Osteoblast (primary cell): Measurements from ENCODE around the gene FAM161A. TPM values are rescaled to one million over a fixed set of nuclear protein-coding genes. Genes with fewer than 3 reads are reported as not detected.

ENCODE experiments used
- DNase-seq: peaks from one replicate; pipeline ENCODE4 v3.0.0; 2011; ENCODE audit warnings: low spot score, mixed read lengths; ENCODE audit not compliant: insufficient read length; ENCODE audit errors: missing footprints
- H2AFZ ChIP-seq: 2 replicates; pipeline ENCODE4 v1.6.0; 2011; ENCODE audit warnings: mild to moderate bottlenecking, low read length
- H3K27ac ChIP-seq: 2 replicates; pipeline ENCODE4 v1.5.1; 2011; ENCODE audit warnings: mild to moderate bottlenecking, low read depth, low read length, moderate library complexity
- H3K27me3 ChIP-seq: 2 replicates; pipeline ENCODE4 v1.6.0; 2012; ENCODE audit warnings: mild to moderate bottlenecking, control low read depth, inconsistent platforms, low read length, moderate library complexity; ENCODE audit not compliant: insufficient read depth
- H3K36me3 ChIP-seq: 2 replicates; pipeline ENCODE4 v1.5.1; 2011; ENCODE audit warnings: mild to moderate bottlenecking, low read length, control low read depth, moderate library complexity; ENCODE audit not compliant: insufficient read depth
- H3K4me1 ChIP-seq: 2 replicates; pipeline ENCODE4 v1.5.1; 2011; ENCODE audit warnings: mild to moderate bottlenecking, low read length, control low read depth, moderate library complexity; ENCODE audit not compliant: insufficient read depth
- H3K4me2 ChIP-seq: 2 replicates; pipeline ENCODE4 v1.6.0; 2011; ENCODE audit warnings: mild to moderate bottlenecking, low read length; ENCODE audit not compliant: insufficient read depth
- H3K4me3 ChIP-seq: fragments of 200-600 bp; sonication (generic); 3 replicates; pipeline ENCODE4 v1.5.1; 2012; ENCODE audit warnings: mild to moderate bottlenecking, low read length, inconsistent platforms; ENCODE audit not compliant: insufficient read depth
- H3K79me2 ChIP-seq: 2 replicates; pipeline ENCODE4 v1.6.0; 2012; ENCODE audit warnings: mild to moderate bottlenecking, low read length, control low read depth, inconsistent platforms; ENCODE audit not compliant: insufficient read depth
- H3K9me3 ChIP-seq: 2 replicates; pipeline ENCODE4 v1.5.1; 2011; ENCODE audit warnings: low read depth, low read length, control low read depth
- H4K20me1 ChIP-seq: 2 replicates; pipeline ENCODE4 v1.6.0; 2012; ENCODE audit warnings: mild to moderate bottlenecking, low read length, control low read depth; ENCODE audit not compliant: insufficient read depth
- total RNA-seq: library from RNA; depleted of rRNA; stranded (reverse); fragments of >200 nt; gene quantifications from 2 replicates; pipeline ENCODE4 v1.2.3, GENCODE V29; 2012
- TF ChIP-seq, protein P1 (sequence below): IDR thresholded peaks from 2 replicates; pipeline ENCODE4 v1.5.1; 2011; ENCODE audit warnings: mild to moderate bottlenecking, low read depth, low read length, moderate library complexity; ENCODE audit errors: extremely low read depth

FAM161A gene
- total RNA-seq, 1 donor, result 3.3 TPM

DNA sequence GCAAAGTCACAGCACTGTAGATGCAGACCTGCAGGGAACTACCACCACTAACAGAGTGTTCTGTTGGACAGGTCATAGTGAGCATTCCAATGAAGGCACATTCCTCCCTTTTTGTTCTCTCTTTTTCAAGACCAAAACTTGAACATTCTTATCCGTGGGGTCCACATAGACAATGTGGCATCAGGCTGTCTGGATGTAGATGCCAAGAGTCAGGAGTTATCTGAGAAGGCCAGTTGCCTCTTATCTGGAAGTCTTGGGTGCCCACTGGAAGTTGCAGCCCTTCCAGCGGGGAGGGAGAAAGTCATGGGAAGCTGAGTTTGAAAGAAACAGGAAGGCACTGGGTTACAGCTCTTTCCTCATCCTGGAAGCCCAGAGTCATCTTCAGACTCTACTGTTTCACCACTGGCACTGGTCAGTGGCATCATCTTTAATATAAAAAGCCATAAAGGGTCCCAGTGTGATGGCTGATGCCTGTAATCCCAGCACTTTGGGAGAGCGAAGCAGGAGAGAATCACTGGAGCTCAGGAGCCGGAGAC is 61.4 kb downstream of the FAM161A start:
- Histone ChIP-seq H3K36me3 (no peaks in the 10 kb centered on the region), H3K27ac (no peak overlapping the region), H4K20me1 (no peaks in the 10 kb centered on the region), H3K4me1 (peaks cover 3% of the 10 kb centered on the region), H3K79me2 (no peaks in the 10 kb centered on the region), H3K27me3 (peaks cover 11% of the 10 kb centered on the region), H3K4me2 (no peak overlapping the region), H3K9me3 (no peaks in the 10 kb centered on the region), H3K4me3 (no peak overlapping the region), H2AFZ (no peak overlapping the region)
- TF ChIP-seq, protein P1, sequence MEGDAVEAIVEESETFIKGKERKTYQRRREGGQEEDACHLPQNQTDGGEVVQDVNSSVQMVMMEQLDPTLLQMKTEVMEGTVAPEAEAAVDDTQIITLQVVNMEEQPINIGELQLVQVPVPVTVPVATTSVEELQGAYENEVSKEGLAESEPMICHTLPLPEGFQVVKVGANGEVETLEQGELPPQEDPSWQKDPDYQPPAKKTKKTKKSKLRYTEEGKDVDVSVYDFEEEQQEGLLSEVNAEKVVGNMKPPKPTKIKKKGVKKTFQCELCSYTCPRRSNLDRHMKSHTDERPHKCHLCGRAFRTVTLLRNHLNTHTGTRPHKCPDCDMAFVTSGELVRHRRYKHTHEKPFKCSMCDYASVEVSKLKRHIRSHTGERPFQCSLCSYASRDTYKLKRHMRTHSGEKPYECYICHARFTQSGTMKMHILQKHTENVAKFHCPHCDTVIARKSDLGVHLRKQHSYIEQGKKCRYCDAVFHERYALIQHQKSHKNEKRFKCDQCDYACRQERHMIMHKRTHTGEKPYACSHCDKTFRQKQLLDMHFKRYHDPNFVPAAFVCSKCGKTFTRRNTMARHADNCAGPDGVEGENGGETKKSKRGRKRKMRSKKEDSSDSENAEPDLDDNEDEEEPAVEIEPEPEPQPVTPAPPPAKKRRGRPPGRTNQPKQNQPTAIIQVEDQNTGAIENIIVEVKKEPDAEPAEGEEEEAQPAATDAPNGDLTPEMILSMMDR, result no peak
- no peak for DNase-seq

DNA sequence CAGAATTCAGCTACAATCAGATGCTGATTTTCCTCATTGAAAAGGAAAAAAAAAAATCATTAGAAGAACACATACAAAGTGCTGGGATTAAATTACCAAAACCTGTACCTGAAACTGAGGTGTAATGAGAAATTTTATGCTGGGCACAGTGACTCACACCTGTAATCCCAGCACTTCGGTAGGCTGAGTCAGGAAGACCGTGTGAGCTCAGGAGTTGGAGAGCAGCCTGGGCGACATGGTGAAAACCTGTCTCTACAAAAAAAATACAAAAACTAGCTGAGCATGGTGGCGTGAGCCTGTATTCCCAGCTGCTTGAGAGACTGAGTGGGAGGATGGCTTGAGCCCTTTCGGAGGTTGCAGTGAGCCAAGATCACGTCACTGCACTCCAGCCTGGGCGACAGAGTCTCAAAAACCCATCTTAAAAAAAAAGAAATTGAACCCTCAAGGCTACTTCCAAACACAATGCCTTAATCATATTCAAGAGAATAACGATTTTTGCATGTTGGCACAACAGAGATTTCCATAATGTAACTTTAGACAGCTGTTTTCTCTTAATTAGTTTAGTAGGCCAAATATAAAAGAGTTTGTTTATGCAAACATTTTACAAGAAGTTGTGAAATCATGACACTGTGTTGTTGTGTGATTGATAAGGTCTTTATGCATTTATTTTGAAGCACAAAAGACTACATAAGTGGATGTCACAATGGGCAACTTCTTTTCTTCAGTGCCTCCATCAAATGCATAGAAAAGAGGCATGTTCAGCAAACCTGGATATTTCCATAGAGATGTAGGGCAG is 63.9 kb downstream of the FAM161A start:
- Histone ChIP-seq H3K27ac (no peak overlapping the region), H3K9me3 (no peaks in the 10 kb centered on the region), H3K36me3 (no peaks in the 10 kb centered on the region), H4K20me1 (no peaks in the 10 kb centered on the region), H3K4me3 (no peak overlapping the region), H3K27me3 (peaks cover 11% of the 10 kb centered on the region), H3K4me2 (no peak overlapping the region), H3K4me1 (peaks cover 3% of the 10 kb centered on the region), H2AFZ (no peak overlapping the region), H3K79me2 (no peaks in the 10 kb centered on the region)
- TF ChIP-seq, protein P1, result no peak
- no peak for DNase-seq

DNA sequence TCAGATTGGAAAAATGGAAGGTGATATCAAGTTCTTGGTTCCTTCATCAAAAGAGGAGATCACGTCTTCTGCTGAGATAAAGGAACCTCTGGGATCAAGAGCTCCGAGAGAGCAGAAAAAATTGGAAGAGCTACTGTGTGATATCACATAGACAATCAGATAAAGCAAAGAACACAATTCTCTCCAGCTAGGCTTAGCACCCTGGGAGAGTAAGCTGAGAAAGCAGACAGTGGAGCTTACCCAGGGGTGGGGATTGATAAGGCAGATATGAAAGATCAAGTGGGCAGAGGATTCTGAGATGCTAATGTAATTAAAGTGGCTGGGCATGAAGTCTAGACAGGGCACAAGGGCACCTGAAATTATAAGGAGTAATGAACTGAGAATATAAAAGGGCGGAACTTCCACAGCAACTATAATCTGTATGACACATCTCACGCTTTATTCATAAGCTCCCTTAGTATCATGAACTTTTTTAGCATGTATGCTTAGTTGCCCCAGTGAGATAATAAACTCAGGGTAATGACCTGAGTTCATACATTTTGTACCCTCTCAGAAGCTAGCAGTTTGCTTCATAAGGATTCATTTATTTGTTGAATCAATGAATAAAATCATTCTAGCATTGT is 65.8 kb downstream of the FAM161A start:
- Histone ChIP-seq H3K4me3 (no peak overlapping the region), H4K20me1 (no peaks in the 10 kb centered on the region), H3K9me3 (no peaks in the 10 kb centered on the region), H2AFZ (no peak overlapping the region), H3K36me3 (no peaks in the 10 kb centered on the region), H3K4me1 (no peaks in the 10 kb centered on the region), H3K4me2 (no peak overlapping the region), H3K27ac (no peak overlapping the region), H3K79me2 (no peaks in the 10 kb centered on the region), H3K27me3 (peaks cover 11% of the 10 kb centered on the region)
- TF ChIP-seq, protein P1, result no peak
- no peak for DNase-seq

DNA sequence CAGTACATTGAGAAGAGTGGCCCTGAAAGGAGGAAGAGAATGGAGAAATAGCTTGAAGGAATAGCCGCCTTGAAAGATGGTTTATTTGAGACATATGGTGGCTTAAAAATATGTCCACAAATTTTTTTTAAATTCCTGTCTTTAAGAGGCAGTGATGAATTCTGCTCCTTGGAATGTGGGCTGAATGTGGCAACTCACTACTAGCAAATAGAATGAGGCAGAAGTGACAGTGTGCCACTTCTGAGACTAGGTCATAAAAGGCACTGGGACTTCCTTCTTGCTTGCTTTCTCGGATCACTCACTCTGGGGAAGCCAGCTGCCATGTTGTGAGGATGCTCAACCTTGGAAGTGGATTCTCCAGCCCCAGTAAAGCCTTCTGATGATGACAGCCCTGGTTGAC is 67.0 kb downstream of the FAM161A start:
- peaks cover 8% of the 10 kb centered on the region for H3K27me3 ChIP-seq
- TF ChIP-seq, protein P1, result no peak
- no peak overlapping the region for H2AFZ ChIP-seq
- H3K4me2 ChIP-seq, result no peak overlapping the region
- H3K4me3 ChIP-seq, result no peak overlapping the region
- no peak overlapping the region for H3K27ac ChIP-seq
- no peaks in the 10 kb centered on the region for H3K79me2 ChIP-seq
- H3K36me3 ChIP-seq, result no peaks in the 10 kb centered on the region
- H3K4me1 ChIP-seq, result no peaks in the 10 kb centered on the region
- H3K9me3 ChIP-seq, result no peaks in the 10 kb centered on the region
- no peaks in the 10 kb centered on the region for H4K20me1 ChIP-seq
- DNase-seq, result no peak
